Trophoblast cell (in vitro differentiated cells and primary cell): ENCODE results near the gene ICA1.

ENCODE experiments used
- DNase-seq, 2 donors: peaks; one replicate each; pipeline ENCODE4 v3.0.0-alpha.2; 2016
- H2AFZ ChIP-seq: 2 replicates; pipeline ENCODE4 v1.6.1; 2013; ENCODE audit warnings: low read length, moderate library complexity, mild to moderate bottlenecking; ENCODE audit not compliant: insufficient read depth, poor library complexity
- H2AK5ac ChIP-seq: 2 replicates; pipeline ENCODE4 v1.6.1; 2013; ENCODE audit warnings: mild to moderate bottlenecking, low read length
- H2BK120ac ChIP-seq: 2 replicates; pipeline ENCODE4 v1.6.1; 2013; ENCODE audit warnings: low read length, mild to moderate bottlenecking, moderate library complexity; ENCODE audit not compliant: insufficient read depth, poor library complexity
- H2BK12ac ChIP-seq: 2 replicates; pipeline ENCODE4 v1.6.1; 2013; ENCODE audit warnings: mild to moderate bottlenecking, low read length, moderate library complexity
- H2BK5ac ChIP-seq: 2 replicates; pipeline ENCODE4 v1.6.1; 2013; ENCODE audit warnings: low read length, low read depth, moderate library complexity, mild to moderate bottlenecking; ENCODE audit not compliant: poor library complexity
- H3K14ac ChIP-seq: 2 replicates; pipeline ENCODE4 v1.6.1; 2013; ENCODE audit warnings: mild to moderate bottlenecking, low read length
- H3K18ac ChIP-seq: 2 replicates; pipeline ENCODE4 v1.6.1; 2013; ENCODE audit warnings: mild to moderate bottlenecking, low read length
- H3K23ac ChIP-seq: 2 replicates; pipeline ENCODE4 v1.6.1; 2013; ENCODE audit warnings: low read length
- H3K27ac ChIP-seq: 2 replicates; pipeline ENCODE4 v1.5.1; 2013; ENCODE audit warnings: low read depth, mild to moderate bottlenecking, inconsistent platforms, low read length, moderate library complexity
- H3K27me3 ChIP-seq: 2 replicates; pipeline ENCODE4 v1.6.1; 2013; ENCODE audit warnings: inconsistent platforms, mild to moderate bottlenecking, low read length, moderate library complexity; ENCODE audit not compliant: insufficient read depth
- H3K36me3 ChIP-seq, 2 experiments: 1 replicate in 1 of 2; 2 replicates in 1 of 2; pipeline ENCODE4 v1.6.1; 2013; ENCODE audit warnings: low read length in 2 of 2, mild to moderate bottlenecking in 2 of 2, moderate library complexity in 1 of 2; ENCODE audit not compliant: insufficient read depth in 2 of 2, control insufficient read depth in 1 of 2
- H3K4ac ChIP-seq: 2 replicates; pipeline ENCODE4 v1.6.1; 2013; ENCODE audit warnings: low read depth, mild to moderate bottlenecking, low read length, moderate library complexity
- H3K4me1 ChIP-seq, 2 experiments: 1 replicate in 1 of 2; 2 replicates in 1 of 2; pipeline ENCODE4 v1.6.1; 2013; ENCODE audit warnings: low read length in 2 of 2, mild to moderate bottlenecking in 2 of 2, moderate library complexity in 1 of 2; ENCODE audit not compliant: insufficient read depth in 2 of 2, control insufficient read depth in 1 of 2
- H3K4me2 ChIP-seq: 2 replicates; pipeline ENCODE4 v1.6.1; 2013; ENCODE audit warnings: inconsistent platforms, mild to moderate bottlenecking, low read length, moderate library complexity
- H3K4me3 ChIP-seq: 2 replicates; pipeline ENCODE4 v1.5.1; 2013; ENCODE audit warnings: mild to moderate bottlenecking, low read depth, low read length, inconsistent platforms
- H3K79me1 ChIP-seq: one replicate; pipeline ENCODE4 v1.6.1; 2013; ENCODE audit warnings: low read length
- H3K79me2 ChIP-seq: 2 replicates; pipeline ENCODE4 v1.6.1; 2013; ENCODE audit warnings: low read length, mild to moderate bottlenecking; ENCODE audit not compliant: control insufficient read depth, insufficient read depth, poor library complexity
- H3K9ac ChIP-seq: 2 replicates; pipeline ENCODE4 v1.6.1; 2013; ENCODE audit warnings: mild to moderate bottlenecking, low read length
- H3K9me3 ChIP-seq: 2 replicates; pipeline ENCODE4 v1.6.1; 2013; ENCODE audit warnings: low read depth, mild to moderate bottlenecking, control low read depth, inconsistent platforms, low read length; ENCODE audit not compliant: insufficient read depth
- H4K12ac ChIP-seq: 2 replicates; pipeline ENCODE4 v1.6.1; 2013; ENCODE audit warnings: low read depth, mild to moderate bottlenecking, low read length, moderate library complexity
- H4K8ac ChIP-seq: 2 replicates; pipeline ENCODE4 v1.6.1; 2013; ENCODE audit warnings: low read depth, mild to moderate bottlenecking, low read length, moderate library complexity
- H4K91ac ChIP-seq: one replicate; pipeline ENCODE4 v1.6.1; 2013; ENCODE audit warnings: low read depth, mild to moderate bottlenecking, low read length, moderate library complexity
- WGBS: extraction: QIAGEN DNeasy Blood & Tissue Kit; methylation state at CpG from one replicate; pipeline ENCODE4 v1.1.7; 2013; ENCODE audit warnings: missing lambda C conversion rate; ENCODE audit not compliant: insufficient read length, insufficient coverage; ENCODE audit errors: extremely low coverage; 5-methylcytosine and 5-hydroxymethylcytosine counted together

Gene ICA1

GRCh38 chr7:8227261-8227660 is 34.7 kb downstream of the ICA1 start:
- no peak overlapping the region for H3K4me2 ChIP-seq
- no peaks in the 10 kb centered on the region for H3K79me1 ChIP-seq
- H3K4me3 ChIP-seq = no peak overlapping the region
- H3K27me3 ChIP-seq = no peaks in the 10 kb centered on the region
- no peak overlapping the region for H2AFZ ChIP-seq
- H4K8ac ChIP-seq = no peak overlapping the region
- H3K9me3 ChIP-seq = no peaks in the 10 kb centered on the region
- no peak overlapping the region for H2BK120ac ChIP-seq
- no peak overlapping the region for H3K14ac ChIP-seq
- H3K23ac ChIP-seq = no peak overlapping the region
- no peak overlapping the region for H4K12ac ChIP-seq
- no peak overlapping the region for H2AK5ac ChIP-seq
- no CpG with 5 or more reads among the region's 3 CpGs for WGBS
- no peak overlapping the region for H3K9ac ChIP-seq
- no peaks in the 10 kb centered on the region for H3K4me1 ChIP-seq
- no peak overlapping the region for H3K4ac ChIP-seq
- H3K79me2 ChIP-seq = no peaks in the 10 kb centered on the region
- no peak for DNase-seq
- H4K91ac ChIP-seq = no peak overlapping the region
- H3K27ac ChIP-seq = no peak overlapping the region
- H2BK12ac ChIP-seq = no peak overlapping the region
- H3K36me3 ChIP-seq = no peaks in the 10 kb centered on the region
- H3K18ac ChIP-seq = no peak overlapping the region
- H2BK5ac ChIP-seq = no peak overlapping the region

GRCh38 chr7:8226501-8226900 is 35.5 kb downstream of the ICA1 start:
- H3K4me1 ChIP-seq = no peaks in the 10 kb centered on the region
- H3K9me3 ChIP-seq = no peaks in the 10 kb centered on the region
- no peak overlapping the region for H3K23ac ChIP-seq
- no peak overlapping the region for H4K91ac ChIP-seq
- H3K36me3 ChIP-seq = no peaks in the 10 kb centered on the region
- no peak overlapping the region for H2BK5ac ChIP-seq
- H3K4me2 ChIP-seq = no peak overlapping the region
- H2BK12ac ChIP-seq = no peak overlapping the region
- H3K79me1 ChIP-seq = no peaks in the 10 kb centered on the region
- H2AFZ ChIP-seq = no peak overlapping the region
- no peaks in the 10 kb centered on the region for H3K27me3 ChIP-seq
- H3K4me3 ChIP-seq = no peak overlapping the region
- no CpG with 5 or more reads among the region's 2 CpGs for WGBS
- H3K9ac ChIP-seq = no peak overlapping the region
- no peak overlapping the region for H3K4ac ChIP-seq
- H2AK5ac ChIP-seq = no peak overlapping the region
- H3K79me2 ChIP-seq = no peaks in the 10 kb centered on the region
- no peak overlapping the region for H3K18ac ChIP-seq
- no peak overlapping the region for H2BK120ac ChIP-seq
- H3K14ac ChIP-seq = no peak overlapping the region
- no peak overlapping the region for H4K8ac ChIP-seq
- H3K27ac ChIP-seq = no peak overlapping the region
- no peak overlapping the region for H4K12ac ChIP-seq
- no peak for DNase-seq

- Histone ChIP-seq H3K9me3 (no peaks in the 10 kb centered on the region), H4K91ac (no peak overlapping the region), H4K8ac (no peak overlapping the region), H3K27me3 (no peaks in the 10 kb centered on the region), H3K4me2 (no peak overlapping the region), H4K12ac (no peak overlapping the region), H3K79me2 (no peaks in the 10 kb centered on the region), H3K9ac (no peak overlapping the region), H3K4me1 (no peaks in the 10 kb centered on the region), H3K36me3 (no peaks in the 10 kb centered on the region), H2BK120ac (no peak overlapping the region), H3K4ac (no peak overlapping the region), H3K18ac (no peak overlapping the region), H2BK12ac (no peak overlapping the region), H2BK5ac (no peak overlapping the region), H3K79me1 (no peaks in the 10 kb centered on the region), H3K23ac (no peak overlapping the region), H3K4me3 (no peak overlapping the region), H2AK5ac (no peak overlapping the region), H3K14ac (no peak overlapping the region), H3K27ac (no peak overlapping the region), H2AFZ (no peak overlapping the region)
- no peak for DNase-seq
- no CpG with 5 or more reads among the region's 5 CpGs for WGBS
These were observed 40.4 kb downstream of the ICA1 start for GRCh38 chr7:8221567-8221966.

- H3K9ac ChIP-seq = no peak overlapping the region
- H2BK5ac ChIP-seq = no peak overlapping the region
- H3K14ac ChIP-seq = no peak overlapping the region
- no peak overlapping the region for H2BK12ac ChIP-seq
- H3K36me3 ChIP-seq = no peaks in the 10 kb centered on the region
- no CpG with 5 or more reads among the region's 5 CpGs for WGBS
- no peaks in the 10 kb centered on the region for H3K79me2 ChIP-seq
- H3K27me3 ChIP-seq = no peaks in the 10 kb centered on the region
- no peaks in the 10 kb centered on the region for H3K9me3 ChIP-seq
- no peak overlapping the region for H4K91ac ChIP-seq
- no peak overlapping the region for H3K4me3 ChIP-seq
- no peak overlapping the region for H4K12ac ChIP-seq
- no peaks in the 10 kb centered on the region for H3K4me1 ChIP-seq
- H3K4me2 ChIP-seq = no peak overlapping the region
- no peak overlapping the region for H3K4ac ChIP-seq
- H3K27ac ChIP-seq = no peak overlapping the region
- DNase-seq = no peak
- no peak overlapping the region for H2AK5ac ChIP-seq
- H2BK120ac ChIP-seq = no peak overlapping the region
- no peak overlapping the region for H2AFZ ChIP-seq
- no peak overlapping the region for H3K18ac ChIP-seq
- H3K79me1 ChIP-seq = no peaks in the 10 kb centered on the region
- H4K8ac ChIP-seq = no peak overlapping the region
- no peak overlapping the region for H3K23ac ChIP-seq
These were observed 40.9 kb downstream of the ICA1 start for GRCh38 chr7:8221101-8221495.
